GM19351 (cell line): Measurements from ENCODE around the gene PCYT1B.
"Not testable (repeated sequence)": the region's sequence is repeated elsewhere in the genome, so short reads cannot be mapped to it uniquely, and the experiment has no call there.

Source experiments
- ATAC-seq: cut with Tn5 transposase; IDR thresholded peaks from one replicate; pipeline ENCODE4 v1.9.1; 2021; ENCODE audit warnings: mild to moderate bottlenecking, moderate library complexity; ENCODE audit not compliant: unreplicated experiment

Gene PCYT1B

DNA sequence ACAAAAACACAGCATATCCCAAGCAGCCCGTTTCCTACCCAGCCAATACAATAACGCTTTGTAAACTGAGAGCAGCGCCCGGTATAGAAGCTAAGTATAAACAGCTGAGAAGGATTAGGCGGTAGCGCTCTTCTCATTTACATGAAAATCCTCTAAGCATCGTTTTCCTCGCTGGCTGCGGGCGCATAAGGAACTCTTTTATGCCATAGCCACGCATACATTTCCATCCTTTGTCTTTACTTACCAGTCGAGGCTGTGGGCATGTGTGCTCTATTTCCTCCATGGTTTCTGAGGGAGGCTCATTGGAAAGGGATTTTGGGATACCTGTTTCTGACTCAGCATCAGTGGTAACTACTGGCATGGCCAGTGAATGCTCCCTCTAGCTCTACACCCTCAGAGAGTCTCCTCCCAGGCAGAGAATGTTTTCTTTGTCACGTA is 383 bp downstream of the PCYT1B start:
- ATAC-seq, result peak; percentile 1

DNA sequence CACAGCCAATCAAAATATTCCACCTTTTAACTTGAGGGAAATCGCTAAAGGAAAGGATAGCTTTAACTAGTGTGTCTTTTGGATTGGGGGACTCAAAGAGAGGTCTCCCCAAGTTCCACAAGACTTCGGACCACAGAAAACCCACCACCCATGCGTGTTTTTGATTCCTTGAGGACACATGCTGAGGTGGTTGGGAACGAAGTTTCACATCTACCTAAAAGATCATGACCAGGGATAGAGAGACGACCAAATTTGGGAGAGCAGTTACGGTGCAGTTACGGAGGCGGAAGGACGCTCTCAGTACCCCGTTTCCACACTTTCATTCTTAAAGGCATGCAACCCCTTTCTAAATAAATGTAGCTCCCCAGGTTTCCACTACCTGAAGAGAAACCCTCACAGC is 1.1 kb downstream of the PCYT1B start:
- ATAC-seq, result no peak

- ATAC-seq, result no peak
Measured at GRCh38 chrX:24643116-24643515, 4.0 kb downstream of the PCYT1B start.

DNA sequence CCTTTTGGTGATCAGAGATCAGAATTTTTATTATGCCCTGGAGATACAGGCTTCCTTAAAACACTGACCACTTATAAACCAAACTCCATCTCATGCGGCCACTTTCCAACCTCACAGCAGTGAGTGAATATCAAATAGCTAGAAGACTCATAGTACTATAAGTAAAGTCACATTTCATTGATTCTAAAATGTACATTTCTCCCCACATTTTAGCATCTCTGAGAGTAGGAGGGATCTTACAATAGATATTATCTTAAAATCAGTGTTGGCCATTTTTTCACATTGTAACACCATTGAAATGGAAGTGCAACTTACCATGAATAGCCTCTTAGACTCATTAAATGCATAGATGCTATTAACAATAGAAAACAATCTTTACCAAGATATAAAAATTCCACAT is 17.4 kb downstream of the PCYT1B start:
- no peak for ATAC-seq

DNA sequence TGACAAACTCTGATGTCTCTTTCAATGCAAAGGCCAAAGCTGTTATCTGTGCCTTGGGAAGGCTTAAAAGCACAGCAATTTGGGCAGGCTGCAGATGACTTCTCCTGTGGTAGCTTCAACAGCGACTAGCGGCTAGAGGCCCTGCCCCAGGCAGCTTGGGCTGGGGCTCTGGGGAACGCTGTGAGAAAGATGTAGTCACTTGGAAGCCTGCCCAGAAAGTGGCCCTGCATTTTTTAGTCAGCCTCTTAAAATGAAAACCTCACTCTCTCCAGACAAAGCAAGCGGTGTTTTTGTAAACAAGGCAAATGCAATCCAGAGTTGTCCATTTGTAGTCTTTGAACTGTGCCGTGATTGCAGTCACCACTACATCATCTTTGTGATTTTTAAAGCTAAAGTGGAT is 27.5 kb downstream of the PCYT1B start:
- no peak for ATAC-seq

- ATAC-seq, result no peak
Measured at GRCh38 chrX:24610516-24610915, 36.6 kb downstream of the PCYT1B start.

- no peak for ATAC-seq
Measured at GRCh38 chrX:24607616-24608015, 39.5 kb downstream of the PCYT1B start.

DNA sequence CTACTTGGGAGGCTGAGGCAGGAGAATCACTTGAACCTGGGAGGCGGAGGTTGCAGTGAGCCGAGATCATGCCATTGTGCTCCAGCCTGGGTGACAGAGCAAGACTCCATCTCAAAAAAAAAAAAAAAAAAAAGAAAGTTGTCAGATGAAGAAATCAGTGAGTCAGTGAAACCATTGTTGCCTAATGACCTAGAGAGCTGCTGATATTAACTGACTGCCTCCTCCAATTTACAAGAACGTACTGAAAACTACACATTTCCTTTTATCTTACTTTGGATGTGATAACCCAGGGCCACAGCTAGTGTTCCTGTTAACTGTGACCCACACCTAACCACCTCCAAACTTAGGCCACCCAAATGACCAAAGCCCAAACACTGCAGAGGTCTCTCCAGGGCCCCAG is 41.2 kb downstream of the PCYT1B start:
- ATAC-seq, result not testable (repeated sequence)

- no peak for ATAC-seq
Measured at GRCh38 chrX:24603191-24603590, 44.0 kb downstream of the PCYT1B start.

DNA sequence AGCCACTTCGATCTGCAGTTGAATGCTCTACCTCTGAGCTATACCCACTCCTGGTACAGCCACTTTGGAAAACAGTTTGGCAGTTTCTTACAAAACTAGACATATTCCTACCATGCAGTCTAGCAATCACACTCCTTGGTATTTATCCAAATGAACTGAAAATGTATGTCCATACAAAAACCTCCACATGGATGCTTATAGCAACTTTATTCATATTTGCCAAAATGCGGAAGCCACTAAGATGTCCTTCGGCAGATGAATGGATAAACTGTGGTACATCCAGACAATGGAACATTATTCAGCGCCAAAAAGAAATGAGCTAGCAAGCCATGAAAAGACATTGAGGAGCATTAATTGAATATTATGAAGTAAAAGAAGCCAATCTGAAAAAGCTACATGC is 45.3 kb downstream of the PCYT1B start:
- no peak for ATAC-seq

GRCh38 chrX:24594501-24594900 is 52.6 kb downstream of the PCYT1B start:
- ATAC-seq, result no peak

- no peak for ATAC-seq
Measured at GRCh38 chrX:24590111-24590510, 57.0 kb downstream of the PCYT1B start.

DNA sequence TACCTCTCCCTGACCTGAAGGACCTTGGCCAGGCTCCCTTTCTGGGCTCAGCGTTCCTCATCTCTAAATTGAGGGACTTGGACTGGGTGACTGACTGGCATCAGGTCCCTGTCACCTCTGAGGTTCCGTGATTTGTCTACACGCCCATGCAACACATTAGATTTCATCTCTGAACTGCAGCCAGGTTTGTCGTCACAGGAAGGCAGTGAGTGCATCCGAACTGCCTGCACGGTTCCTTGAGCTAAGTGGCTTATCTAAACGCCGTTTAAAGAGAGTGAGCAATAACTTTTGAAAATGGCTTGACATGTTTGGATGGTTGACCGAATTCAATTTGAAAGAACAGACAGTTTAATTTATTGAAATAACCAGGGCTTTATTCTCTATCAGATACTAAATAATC is 70.1 kb downstream of the PCYT1B start:
- no peak for ATAC-seq

DNA sequence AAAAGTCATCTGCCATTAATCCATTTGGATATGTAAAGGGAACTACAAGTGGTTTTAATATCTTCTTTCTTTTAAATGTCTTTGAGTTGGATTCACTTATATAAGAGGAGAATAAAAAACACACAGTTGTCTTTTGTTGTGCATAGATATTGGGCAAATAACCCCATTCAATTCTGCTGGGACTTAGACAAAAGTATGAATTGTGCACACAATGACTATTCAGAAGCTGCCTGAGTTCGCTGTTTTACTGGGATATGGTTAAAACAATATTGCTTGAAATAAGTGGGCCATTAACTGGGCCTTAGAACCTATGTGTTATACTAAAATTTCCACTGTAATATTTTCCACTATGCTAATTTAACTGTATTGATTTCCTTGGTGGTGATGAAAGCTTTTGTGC is 71.7 kb downstream of the PCYT1B start:
- no peak for ATAC-seq

DNA sequence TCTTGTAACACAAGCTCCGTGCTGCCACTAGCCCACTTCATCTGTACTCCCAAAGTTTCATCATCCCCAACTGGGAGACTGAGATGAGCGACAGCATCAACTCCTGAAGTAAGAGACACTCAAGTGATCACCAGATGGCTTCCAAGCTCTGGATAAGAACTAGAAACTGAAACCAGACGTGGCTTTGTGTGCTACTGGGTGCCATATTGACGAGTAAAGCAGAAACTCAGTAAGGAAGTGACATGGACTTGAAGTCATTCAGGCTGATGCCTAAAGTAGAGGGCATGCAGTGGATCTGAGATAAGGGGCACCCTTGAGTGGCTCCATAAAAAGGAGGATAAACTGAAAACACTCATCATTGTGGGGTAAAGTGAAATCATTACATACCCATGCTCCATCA is 72.4 kb downstream of the PCYT1B start:
- no peak for ATAC-seq

- ATAC-seq, result no peak
Measured at GRCh38 chrX:24567169-24567568, 80.0 kb downstream of the PCYT1B start.

- ATAC-seq, result no peak
Measured at GRCh38 chrX:24566240-24566639, 80.9 kb downstream of the PCYT1B start.

DNA sequence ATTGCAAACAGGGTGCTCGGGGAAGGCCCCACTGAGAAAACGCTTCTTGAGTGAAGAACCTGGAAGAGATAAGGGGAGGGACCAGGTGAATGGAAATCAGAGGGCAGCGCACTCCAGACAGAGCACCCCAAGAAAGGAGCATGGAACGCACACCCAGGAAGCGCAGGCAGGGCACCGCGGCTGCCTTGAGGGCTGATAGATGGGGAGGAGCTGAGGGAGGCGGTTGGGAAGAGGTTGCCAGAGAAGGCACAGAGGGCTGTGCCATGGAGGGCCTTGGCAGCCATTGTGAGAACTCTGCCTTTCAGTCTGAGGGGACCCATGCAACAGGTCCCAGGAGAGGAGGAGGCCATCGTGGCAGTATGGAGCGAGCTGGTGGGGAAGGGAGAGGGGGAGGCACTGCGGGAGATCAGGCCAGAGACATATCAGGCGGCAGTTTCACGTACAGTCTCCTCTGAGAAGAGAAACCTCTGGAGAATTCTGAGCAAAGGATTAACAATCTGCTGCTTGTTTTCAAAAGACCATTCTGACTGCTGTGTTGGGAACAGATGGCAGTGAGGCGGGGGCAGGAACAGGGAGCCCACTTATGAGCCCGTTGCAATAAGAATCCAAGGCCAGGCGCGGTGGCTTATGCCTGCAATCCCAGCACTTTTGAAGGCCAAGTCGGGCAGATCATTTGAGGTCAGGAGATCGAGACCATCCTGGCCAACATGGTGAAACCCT is 83.7 kb downstream of the PCYT1B start:
- no peak for ATAC-seq

DNA sequence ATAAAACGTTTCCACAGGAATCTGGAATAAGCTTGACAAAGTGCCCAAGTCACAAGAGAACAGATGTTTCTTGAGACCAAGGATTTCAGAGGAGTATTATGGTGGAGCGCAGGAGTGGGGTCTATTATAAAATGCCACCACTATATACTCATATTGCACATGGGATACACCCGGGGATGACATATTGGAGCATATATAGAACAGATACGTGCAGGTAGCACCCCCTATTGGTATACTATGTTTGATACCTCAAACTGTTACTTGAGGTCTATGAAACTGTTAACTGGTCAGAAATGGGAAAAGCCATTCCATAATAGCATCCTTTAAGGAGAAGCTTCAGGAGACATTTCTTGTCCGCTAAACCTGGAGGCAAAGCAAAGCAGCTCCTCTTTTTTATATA is 86.0 kb downstream of the PCYT1B start:
- peak; percentile 81 for ATAC-seq

GRCh38 chrX:24553011-24553410 is 94.1 kb downstream of the PCYT1B start:
- ATAC-seq, result no peak

GRCh38 chrX:24550166-24550565 is 97.0 kb downstream of the PCYT1B start:
- ATAC-seq, result no peak

DNA sequence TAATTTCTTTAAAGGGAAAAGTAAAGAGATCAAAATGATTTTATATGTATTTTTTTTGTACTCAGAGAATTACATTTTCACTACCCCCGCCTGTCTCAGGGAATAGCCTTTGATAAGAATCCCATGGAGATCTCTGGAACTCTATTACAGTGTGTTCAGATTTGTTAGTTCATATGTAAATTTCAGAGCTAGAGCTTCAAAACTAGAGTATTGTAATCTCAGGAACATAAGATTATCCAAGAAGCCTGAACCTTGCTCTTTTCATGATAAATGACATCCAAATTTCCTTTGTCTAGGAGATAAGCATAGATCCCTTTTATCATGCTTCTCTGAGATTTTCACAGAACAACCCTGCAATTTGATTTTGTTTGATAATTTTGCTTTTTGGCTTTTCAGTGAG is 99.2 kb downstream of the PCYT1B start:
- no peak for ATAC-seq

DNA sequence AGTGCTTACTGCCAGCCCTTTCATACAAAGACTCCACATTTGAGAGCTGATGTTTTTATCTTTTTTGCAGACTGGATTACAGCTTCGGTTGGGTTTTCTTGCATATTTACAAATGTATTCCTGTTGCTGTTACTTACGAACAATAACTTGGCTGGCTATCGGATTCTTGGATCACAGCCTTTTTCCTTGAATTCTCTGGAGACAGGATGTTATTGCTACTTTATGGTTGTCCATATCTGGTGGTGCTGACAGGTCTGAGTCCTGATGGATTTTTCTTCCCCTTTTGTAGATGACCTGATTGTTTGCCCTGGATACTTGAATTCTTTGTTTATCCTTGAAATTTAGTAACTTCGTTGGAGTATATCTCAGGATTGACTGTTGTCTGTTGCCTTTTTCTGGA is 104.4 kb downstream of the PCYT1B start:
- ATAC-seq, result no peak
